Measurements from ENCODE around the gene RAD18.

RAD18 gene

GRCh38 chr3:8895829-8896228 is 67.4 kb downstream of the RAD18 start:
- no peak for DNase-seq

- no peak for DNase-seq
These were observed 70.3 kb downstream of the RAD18 start for GRCh38 chr3:8893001-8893400.

GRCh38 chr3:8891774-8892173 is 71.5 kb downstream of the RAD18 start:
- no peak for DNase-seq

GRCh38 chr3:8891303-8891702 is 72.0 kb downstream of the RAD18 start:
- DNase-seq: no peak

- no peak for DNase-seq
These were observed 74.9 kb downstream of the RAD18 start for GRCh38 chr3:8888301-8888915.

GRCh38 chr3:8887435-8888300 is 75.6 kb downstream of the RAD18 start:
- no peak for DNase-seq

GRCh38 chr3:8886546-8886945 is 76.7 kb downstream of the RAD18 start:
- no peak for DNase-seq

GRCh38 chr3:8885536-8886316 is 77.5 kb downstream of the RAD18 start:
- no peak for DNase-seq

GRCh38 chr3:8884630-8885290 is 78.5 kb downstream of the RAD18 start:
- no peak for DNase-seq

- DNase-seq: no peak
These were observed 80.6 kb downstream of the RAD18 start for GRCh38 chr3:8882642-8883041.

GRCh38 chr3:8882171-8882593 is 81.1 kb downstream of the RAD18 start:
- DNase-seq: no peak

- DNase-seq: no peak
These were observed 83.8 kb downstream of the RAD18 start for GRCh38 chr3:8879347-8879944.

GRCh38 chr3:8875836-8876235 is 87.4 kb downstream of the RAD18 start:
- no peak for DNase-seq

GRCh38 chr3:8873740-8874139 is 89.5 kb downstream of the RAD18 start:
- DNase-seq: no peak

GRCh38 chr3:8872261-8872660 is 91.0 kb downstream of the RAD18 start:
- DNase-seq: no peak

- DNase-seq: no peak
These were observed 92.0 kb downstream of the RAD18 start for GRCh38 chr3:8871306-8871705.

GRCh38 chr3:8870134-8870533 is 93.1 kb downstream of the RAD18 start:
- no peak for DNase-seq

- DNase-seq: no peak
These were observed 93.7 kb downstream of the RAD18 start for GRCh38 chr3:8869613-8870012.

GRCh38 chr3:8868996-8869395 is 94.3 kb downstream of the RAD18 start:
- DNase-seq: no peak

- DNase-seq: no peak
These were observed 95.6 kb downstream of the RAD18 start for GRCh38 chr3:8867646-8868045.

GRCh38 chr3:8865697-8866096 is 97.6 kb downstream of the RAD18 start:
- no peak for DNase-seq

Measured in activated CD4-positive, alpha-beta T cell treated with anti-CD3 and anti-CD28 coated beads, Interleukin-2, amount 50 U/mL, for 48 hours (primary cell).